IPS-18a (cell line): ENCODE results near the gene ACIN1.

Source experiments
- H3K27ac ChIP-seq: one replicate; pipeline ENCODE4 v1.5.1; 2013; ENCODE audit warnings: low read length
- H3K27me3 ChIP-seq: one replicate; pipeline ENCODE4 v1.6.1; 2013; ENCODE audit warnings: mild to moderate bottlenecking, low read length; ENCODE audit not compliant: control insufficient read depth, insufficient read depth
- H3K36me3 ChIP-seq: one replicate; pipeline ENCODE4 v1.6.1; 2013; ENCODE audit warnings: low read depth, low read length; ENCODE audit not compliant: control insufficient read depth
- H3K4me1 ChIP-seq: one replicate; pipeline ENCODE4 v1.6.1; 2013; ENCODE audit warnings: low read depth, low read length; ENCODE audit not compliant: control insufficient read depth
- H3K4me3 ChIP-seq: one replicate; pipeline ENCODE4 v1.5.1; 2013; ENCODE audit warnings: low read length
- H3K9ac ChIP-seq: one replicate; pipeline ENCODE4 v1.6.1; 2013; ENCODE audit warnings: mild to moderate bottlenecking, low read length, moderate library complexity
- H3K9me3 ChIP-seq: one replicate; pipeline ENCODE4 v1.6.1; 2013; ENCODE audit warnings: low read depth, low read length; ENCODE audit not compliant: control insufficient read depth

The ACIN1 gene, protein sequence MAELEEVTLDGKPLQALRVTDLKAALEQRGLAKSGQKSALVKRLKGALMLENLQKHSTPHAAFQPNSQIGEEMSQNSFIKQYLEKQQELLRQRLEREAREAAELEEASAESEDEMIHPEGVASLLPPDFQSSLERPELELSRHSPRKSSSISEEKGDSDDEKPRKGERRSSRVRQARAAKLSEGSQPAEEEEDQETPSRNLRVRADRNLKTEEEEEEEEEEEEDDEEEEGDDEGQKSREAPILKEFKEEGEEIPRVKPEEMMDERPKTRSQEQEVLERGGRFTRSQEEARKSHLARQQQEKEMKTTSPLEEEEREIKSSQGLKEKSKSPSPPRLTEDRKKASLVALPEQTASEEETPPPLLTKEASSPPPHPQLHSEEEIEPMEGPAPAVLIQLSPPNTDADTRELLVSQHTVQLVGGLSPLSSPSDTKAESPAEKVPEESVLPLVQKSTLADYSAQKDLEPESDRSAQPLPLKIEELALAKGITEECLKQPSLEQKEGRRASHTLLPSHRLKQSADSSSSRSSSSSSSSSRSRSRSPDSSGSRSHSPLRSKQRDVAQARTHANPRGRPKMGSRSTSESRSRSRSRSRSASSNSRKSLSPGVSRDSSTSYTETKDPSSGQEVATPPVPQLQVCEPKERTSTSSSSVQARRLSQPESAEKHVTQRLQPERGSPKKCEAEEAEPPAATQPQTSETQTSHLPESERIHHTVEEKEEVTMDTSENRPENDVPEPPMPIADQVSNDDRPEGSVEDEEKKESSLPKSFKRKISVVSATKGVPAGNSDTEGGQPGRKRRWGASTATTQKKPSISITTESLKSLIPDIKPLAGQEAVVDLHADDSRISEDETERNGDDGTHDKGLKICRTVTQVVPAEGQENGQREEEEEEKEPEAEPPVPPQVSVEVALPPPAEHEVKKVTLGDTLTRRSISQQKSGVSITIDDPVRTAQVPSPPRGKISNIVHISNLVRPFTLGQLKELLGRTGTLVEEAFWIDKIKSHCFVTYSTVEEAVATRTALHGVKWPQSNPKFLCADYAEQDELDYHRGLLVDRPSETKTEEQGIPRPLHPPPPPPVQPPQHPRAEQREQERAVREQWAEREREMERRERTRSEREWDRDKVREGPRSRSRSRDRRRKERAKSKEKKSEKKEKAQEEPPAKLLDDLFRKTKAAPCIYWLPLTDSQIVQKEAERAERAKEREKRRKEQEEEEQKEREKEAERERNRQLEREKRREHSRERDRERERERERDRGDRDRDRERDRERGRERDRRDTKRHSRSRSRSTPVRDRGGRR

DNA sequence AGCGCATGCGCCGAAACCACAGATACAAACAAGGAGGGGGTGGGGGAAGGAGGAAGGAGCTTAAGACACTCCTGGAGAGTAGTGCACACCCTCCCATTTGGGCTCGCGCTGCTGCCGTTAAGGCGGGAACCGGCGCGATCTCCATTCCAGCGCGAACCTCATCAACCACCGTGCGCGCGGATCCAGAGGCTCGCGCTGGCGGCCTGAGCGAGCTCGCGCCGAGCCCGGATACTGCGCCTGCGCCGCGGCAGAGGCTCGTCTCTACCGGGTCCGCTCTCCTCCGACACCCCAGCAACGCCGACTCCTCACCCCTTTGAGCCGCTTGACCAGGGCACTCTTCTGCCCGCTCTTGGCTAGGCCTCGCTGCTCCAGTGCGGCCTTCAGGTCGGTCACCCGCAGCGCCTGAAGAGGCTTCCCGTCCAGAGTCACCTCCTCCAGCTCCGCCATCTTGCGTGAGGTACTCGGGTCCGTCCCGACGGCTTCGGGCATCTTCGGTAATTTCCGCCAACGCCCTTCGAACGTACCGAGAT is at the start of gene ACIN1:
TSS of gene ACIN1 (minus strand) at position 471 of the 530 bp plus-strand sequence. CDS start at position 447, 24 bp downstream.
- no peaks in the 10 kb centered on the region for H3K27me3 ChIP-seq
- no peaks in the 10 kb centered on the region for H3K9me3 ChIP-seq
- H3K27ac ChIP-seq = peak within 1 kb of the TSS; percentile 79
- H3K36me3 ChIP-seq = peaks cover 47% of the 10 kb centered on the region
- H3K4me1 ChIP-seq = peaks cover 7% of the 10 kb centered on the region
- H3K4me3 ChIP-seq = peak within 1 kb of the TSS; percentile 88
- peak within 1 kb of the TSS; percentile 90 for H3K9ac ChIP-seq

DNA sequence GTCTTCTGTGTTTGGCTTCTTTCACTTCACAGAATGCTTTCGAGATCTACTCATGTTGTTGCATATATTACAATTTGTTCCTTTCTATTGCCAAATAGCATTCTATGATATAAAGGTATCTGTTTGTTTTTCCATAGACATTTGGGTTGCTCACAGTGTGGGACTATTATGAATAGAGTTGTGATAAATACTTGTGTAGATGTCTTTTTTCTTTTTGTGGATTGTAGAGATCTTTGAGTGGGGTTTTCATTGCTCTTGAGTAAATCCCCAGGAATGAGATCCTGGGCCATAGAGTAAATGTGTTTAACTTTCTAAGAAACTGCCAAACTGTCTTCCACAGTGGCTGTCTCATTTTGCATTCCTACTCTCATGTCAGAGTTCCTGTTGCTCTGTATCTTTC is 49.0 kb upstream of the ACIN1 start:
- Histone ChIP-seq H3K4me3 (no peak overlapping the region), H3K4me1 (no peaks in the 10 kb centered on the region), H3K27me3 (no peaks in the 10 kb centered on the region), H3K36me3 (peaks cover 50% of the 10 kb centered on the region), H3K9ac (no peak overlapping the region), H3K27ac (no peak overlapping the region), H3K9me3 (no peaks in the 10 kb centered on the region)

DNA sequence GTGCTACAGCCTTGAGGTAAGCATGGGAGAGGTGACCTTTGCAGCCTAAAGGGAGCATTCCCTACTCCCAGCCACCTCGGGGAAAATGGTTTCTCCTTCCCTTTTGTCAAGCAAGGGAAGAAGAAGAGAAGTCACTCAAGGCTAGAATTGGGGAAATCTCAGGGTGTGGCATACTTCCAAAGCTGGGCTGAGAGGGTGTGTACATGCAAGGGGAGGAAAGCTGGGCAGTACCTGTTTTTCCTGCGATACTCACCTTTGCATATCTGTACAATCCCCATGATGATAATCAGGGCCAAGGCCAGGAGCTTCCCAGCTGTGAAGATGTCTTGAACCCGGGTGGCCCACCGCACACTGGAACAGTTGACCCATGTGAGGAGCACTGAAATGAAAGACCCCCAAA is 47.9 kb upstream of the ACIN1 start:
- H3K4me3 ChIP-seq = no peak overlapping the region

DNA sequence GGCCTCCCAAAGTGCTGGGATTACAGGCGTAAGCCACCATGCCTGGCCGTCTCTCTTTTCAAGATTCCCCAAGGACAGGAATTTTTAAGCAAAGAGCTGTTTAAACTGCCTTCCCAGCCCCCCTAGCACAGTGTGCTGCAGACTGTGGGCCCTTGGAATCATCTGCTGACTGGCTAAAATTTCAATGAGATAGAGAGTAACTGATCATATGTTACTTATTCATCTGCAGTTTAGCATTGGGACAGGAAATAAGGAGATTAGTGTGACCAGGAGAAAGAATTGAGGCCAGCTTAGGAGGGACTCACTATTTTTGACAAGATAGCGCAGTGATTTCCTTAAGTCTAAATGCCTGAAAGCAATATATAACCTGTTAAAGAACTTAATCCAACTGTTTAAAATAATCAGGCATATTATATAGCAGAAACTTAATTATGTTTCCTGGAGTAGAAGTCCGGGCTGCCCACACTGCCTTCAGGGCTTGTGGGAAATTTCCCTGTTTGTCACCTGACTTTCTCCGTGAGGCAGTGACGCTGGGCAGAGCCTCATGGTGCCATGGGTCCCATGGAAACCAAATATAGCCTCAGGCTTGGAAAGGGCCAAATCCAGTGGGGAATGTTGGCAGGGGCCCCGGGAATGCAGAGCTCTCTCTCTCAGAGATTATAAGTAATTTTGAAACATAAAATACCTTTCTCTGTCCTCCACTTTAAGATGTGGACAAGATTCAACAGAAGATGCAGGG is 46.9 kb upstream of the ACIN1 start:
- no peaks in the 10 kb centered on the region for H3K27me3 ChIP-seq
- peaks cover 57% of the 10 kb centered on the region for H3K36me3 ChIP-seq
- H3K4me1 ChIP-seq = no peaks in the 10 kb centered on the region
- no peak overlapping the region for H3K27ac ChIP-seq
- no peak overlapping the region for H3K9ac ChIP-seq
- no peaks in the 10 kb centered on the region for H3K9me3 ChIP-seq
- no peak overlapping the region for H3K4me3 ChIP-seq

More for the DNA sequence above, 47.9 kb upstream of the ACIN1 start:
- H3K4me1 ChIP-seq = no peaks in the 10 kb centered on the region
- no peaks in the 10 kb centered on the region for H3K9me3 ChIP-seq
- peaks cover 57% of the 10 kb centered on the region for H3K36me3 ChIP-seq
- no peaks in the 10 kb centered on the region for H3K27me3 ChIP-seq
- H3K9ac ChIP-seq = no peak overlapping the region
- H3K27ac ChIP-seq = no peak overlapping the region

DNA sequence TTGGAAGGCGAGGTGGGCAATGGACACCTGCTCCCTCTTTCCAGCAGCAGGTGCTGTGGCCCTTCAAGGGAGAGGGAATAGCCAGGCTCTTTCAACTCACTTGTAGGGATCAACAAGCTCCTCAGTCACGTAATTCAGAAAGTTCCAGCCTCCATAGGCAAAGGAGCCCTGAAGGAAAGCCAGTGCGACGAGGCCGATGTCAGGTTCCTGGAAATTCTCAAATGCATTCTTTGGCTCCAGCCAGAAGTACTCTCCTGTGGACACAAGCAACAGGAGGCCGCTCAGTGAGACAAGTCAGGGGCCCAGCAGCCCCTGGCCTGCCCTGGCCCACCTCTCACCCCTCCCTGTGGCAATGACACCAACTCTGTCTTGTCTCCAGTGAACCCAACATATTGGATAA is 45.4 kb upstream of the ACIN1 start:
- H3K9ac ChIP-seq = no peak overlapping the region
- no peaks in the 10 kb centered on the region for H3K4me1 ChIP-seq
- H3K27ac ChIP-seq = no peak overlapping the region
- no peak overlapping the region for H3K4me3 ChIP-seq
- H3K36me3 ChIP-seq = peaks cover 63% of the 10 kb centered on the region
- H3K27me3 ChIP-seq = no peaks in the 10 kb centered on the region
- no peaks in the 10 kb centered on the region for H3K9me3 ChIP-seq

DNA sequence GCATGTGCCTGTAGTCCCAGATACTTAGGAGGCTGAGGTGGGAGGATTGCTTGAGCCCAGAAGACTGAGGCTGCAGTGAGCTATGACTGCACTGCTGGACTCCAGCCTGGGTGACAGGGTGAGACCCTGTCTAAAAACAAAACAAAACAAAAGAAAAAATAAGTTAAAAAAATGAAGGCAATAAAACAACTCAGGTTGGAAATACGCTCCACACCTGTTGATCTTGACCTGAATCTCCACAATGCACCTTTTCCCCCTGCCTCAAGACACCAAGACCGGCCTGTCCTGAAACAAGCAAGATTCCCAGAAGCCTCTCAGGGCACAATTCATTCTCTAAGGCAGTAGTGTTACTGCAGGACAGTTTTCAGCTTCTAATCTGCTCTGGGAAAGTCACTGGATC is 44.9 kb upstream of the ACIN1 start:
- Histone ChIP-seq H3K4me3 (no peak overlapping the region), H3K9me3 (no peaks in the 10 kb centered on the region), H3K27ac (no peak overlapping the region), H3K9ac (no peak overlapping the region), H3K36me3 (peaks cover 63% of the 10 kb centered on the region), H3K4me1 (no peaks in the 10 kb centered on the region), H3K27me3 (no peaks in the 10 kb centered on the region)

DNA sequence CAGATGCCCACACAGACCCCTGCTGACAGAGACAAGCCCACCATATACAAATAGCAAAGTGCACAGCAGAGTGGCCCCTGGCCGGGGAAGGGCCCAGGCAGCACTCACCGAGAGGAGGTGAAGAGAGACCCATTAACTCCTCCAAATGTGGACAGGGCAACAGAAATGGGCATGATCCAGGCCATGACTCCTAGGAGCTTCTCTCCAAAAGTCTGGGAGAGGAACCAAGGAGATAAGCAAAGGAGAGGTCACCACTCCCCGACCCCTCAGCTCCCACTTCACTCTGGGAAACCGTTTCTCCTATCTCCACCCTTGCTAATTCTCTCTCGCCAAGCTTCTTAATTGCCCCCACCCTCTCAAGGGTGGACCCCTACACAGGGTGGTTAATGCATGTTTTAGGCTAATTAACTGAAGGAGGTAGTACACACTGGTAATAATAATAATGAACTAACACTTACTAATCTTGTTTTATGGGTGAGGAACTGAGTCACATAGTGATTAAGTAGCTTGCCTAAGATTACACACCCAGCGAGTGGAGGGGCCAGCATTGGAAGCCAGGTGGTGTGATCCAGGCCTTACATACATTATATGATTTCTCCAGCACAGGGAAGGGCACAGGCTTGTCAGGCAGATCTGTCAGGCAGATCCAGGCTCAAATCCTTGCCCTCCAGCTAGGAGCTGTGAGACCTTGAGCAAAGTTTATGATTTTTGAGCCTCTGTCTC is 43.0 kb upstream of the ACIN1 start:
- no peaks in the 10 kb centered on the region for H3K27me3 ChIP-seq
- H3K36me3 ChIP-seq = peaks cover 49% of the 10 kb centered on the region
- H3K4me1 ChIP-seq = no peaks in the 10 kb centered on the region
- H3K9me3 ChIP-seq = no peaks in the 10 kb centered on the region
- no peak overlapping the region for H3K9ac ChIP-seq
- H3K27ac ChIP-seq = no peak overlapping the region
- H3K4me3 ChIP-seq = no peak overlapping the region

DNA sequence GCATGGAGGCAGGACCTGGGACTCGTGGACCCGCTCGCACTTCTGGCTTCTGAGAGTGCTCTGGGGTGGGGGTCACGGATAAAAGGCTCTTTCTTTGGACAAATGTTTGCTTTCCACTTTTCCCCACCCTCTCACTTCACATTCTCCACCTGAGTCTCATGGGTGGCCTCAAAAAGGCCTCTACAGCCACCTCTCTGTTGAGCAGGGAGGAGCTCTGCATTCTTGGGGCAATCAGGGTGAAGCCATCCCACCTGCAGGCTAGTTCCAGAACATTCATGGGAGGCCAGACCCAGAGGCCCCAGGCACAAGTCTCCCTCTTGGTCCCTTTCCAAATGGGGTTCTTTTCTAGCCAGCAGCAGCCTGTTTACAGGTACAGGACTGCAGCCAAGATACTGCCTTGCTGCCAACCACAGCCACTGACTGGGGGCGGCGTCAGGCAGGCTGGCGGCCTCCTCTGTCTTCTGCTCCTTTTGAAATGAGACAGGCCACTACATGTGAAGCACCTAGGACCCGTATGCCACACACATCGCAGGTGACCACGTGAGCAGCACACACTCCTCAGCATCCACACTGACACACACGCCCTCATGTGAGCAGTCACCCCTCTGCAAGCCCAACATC is 42.4 kb upstream of the ACIN1 start:
- H3K27ac ChIP-seq = no peak overlapping the region
- H3K9me3 ChIP-seq = no peaks in the 10 kb centered on the region
- peaks cover 42% of the 10 kb centered on the region for H3K36me3 ChIP-seq
- no peaks in the 10 kb centered on the region for H3K4me1 ChIP-seq
- no peaks in the 10 kb centered on the region for H3K27me3 ChIP-seq
- H3K4me3 ChIP-seq = no peak overlapping the region
- H3K9ac ChIP-seq = no peak overlapping the region

DNA sequence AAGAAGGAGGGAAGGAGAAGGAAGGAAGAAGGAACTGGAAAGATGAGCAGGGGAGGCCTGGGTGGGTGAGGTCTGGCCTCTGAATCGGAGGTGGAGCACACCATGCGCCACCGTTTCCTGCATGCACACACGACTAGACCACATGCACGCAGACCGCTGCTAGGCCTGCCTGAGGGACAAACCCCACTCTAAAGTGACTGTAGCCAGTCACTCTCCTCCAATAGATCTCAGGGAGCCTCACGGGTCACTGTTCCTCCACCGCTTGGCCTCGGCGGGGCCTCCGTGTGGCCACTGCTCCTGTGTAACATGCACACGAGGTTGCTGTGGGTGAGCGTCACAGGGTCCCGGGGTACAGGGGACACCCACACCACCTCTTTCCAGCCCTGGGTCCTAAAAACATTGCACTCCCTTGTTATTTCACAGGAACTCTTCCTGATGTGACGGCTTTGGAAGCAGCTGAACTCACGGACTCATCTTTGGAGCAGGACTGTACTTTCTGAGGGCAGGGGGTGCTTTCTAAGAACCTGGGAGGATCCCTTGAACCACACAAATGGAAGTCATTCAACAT is 41.7 kb upstream of the ACIN1 start:
- H3K4me3 ChIP-seq = no peak overlapping the region
- no peak overlapping the region for H3K9ac ChIP-seq
- no peaks in the 10 kb centered on the region for H3K9me3 ChIP-seq
- H3K27ac ChIP-seq = no peak overlapping the region
- H3K4me1 ChIP-seq = no peaks in the 10 kb centered on the region
- H3K27me3 ChIP-seq = no peaks in the 10 kb centered on the region
- H3K36me3 ChIP-seq = peaks cover 43% of the 10 kb centered on the region

DNA sequence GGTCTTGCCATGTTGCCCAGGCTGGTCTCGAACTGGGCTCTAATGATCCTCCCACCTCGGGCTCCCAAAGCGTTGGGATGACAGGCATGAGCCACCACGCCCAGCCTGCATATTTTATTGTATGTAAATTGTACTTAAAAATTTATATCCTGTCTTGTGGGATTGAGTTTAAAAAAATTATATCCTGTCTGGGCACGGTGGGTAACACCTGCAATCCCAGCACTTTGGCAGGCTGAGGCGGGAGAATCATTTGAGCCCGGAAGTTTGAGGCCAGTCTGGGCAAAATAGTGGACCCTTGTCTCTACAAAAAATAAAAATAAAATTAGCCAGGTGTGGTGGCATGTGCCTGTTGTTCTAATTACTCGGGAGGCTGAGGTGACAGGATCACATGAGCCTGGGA is 38.0 kb upstream of the ACIN1 start:
- Histone ChIP-seq H3K36me3 (peaks cover 50% of the 10 kb centered on the region), H3K9ac (no peak overlapping the region), H3K27me3 (no peaks in the 10 kb centered on the region), H3K4me3 (no peak overlapping the region), H3K27ac (no peak overlapping the region), H3K9me3 (no peaks in the 10 kb centered on the region), H3K4me1 (no peaks in the 10 kb centered on the region)
